Naive thymus-derived CD8-positive, alpha-beta T cell (primary cell): ENCODE results near the gene ATP2C2. TPM values are rescaled to one million over a fixed set of nuclear protein-coding genes. Genes with fewer than 3 reads are reported as not detected.
A peak's percentile ranks its signal among the peaks of the same experiment; 100 is the strongest.

ENCODE experiments used
- ATAC-seq, 2 donors: fragments of 150-1000 bp; cut with Tn5 transposase in 1 of 2; sonication (Bioruptor Pico), chemical (Tn5 transposase) in 1 of 2; 1 replicate in 1 of 2; 2 replicates in 1 of 2; pipeline ENCODE4 v1.10.0; 2021; ENCODE audit warnings: mild to moderate bottlenecking in 2 of 2, moderate library complexity in 2 of 2
- POLR2A ChIA-PET: fragments of 350-600 bp; sonication (Branson Sonifier 250); formaldehyde crosslinking; loops from one replicate; lab custom pipeline; 2021; ENCODE audit warnings: antibody characterized with exemption; lab: Charles Lee
- DNase-seq, 10 donors: peaks; one replicate each; pipeline versions ENCODE4 v3.0.0 to v3.0.0-alpha.2; 2020 to 2022
- H3K27ac Mint-ChIP-seq, 10 donors: one replicate each; pipeline ENCODE4 v1.8.0; 2020 to 2022; ENCODE audit warnings: mild to moderate bottlenecking in 10 of 10, mixed read lengths in 10 of 10, moderate library complexity in 4 of 10, inconsistent platforms in 1 of 10
- H3K27me3 Mint-ChIP-seq, 5 donors: one replicate each; pipeline ENCODE4 v1.8.0; 2021 to 2022; ENCODE audit warnings: mixed read lengths in 5 of 5
- H3K36me3 Mint-ChIP-seq, 3 donors: one replicate each; pipeline ENCODE4 v1.8.0; 2020 to 2022; ENCODE audit warnings: mixed read lengths in 3 of 3, mild to moderate bottlenecking in 2 of 3, inconsistent platforms in 1 of 3
- H3K4me1 Mint-ChIP-seq, 4 donors: one replicate each; pipeline ENCODE4 v1.8.0; 2021 to 2022; ENCODE audit warnings: mixed read lengths in 4 of 4
- H3K4me3 Mint-ChIP-seq, 10 donors: one replicate each; pipeline ENCODE4 v1.8.0; 2020 to 2022; ENCODE audit warnings: mild to moderate bottlenecking in 10 of 10, mixed read lengths in 10 of 10, moderate library complexity in 6 of 10, inconsistent platforms in 1 of 10
- H3K9me3 Mint-ChIP-seq, 9 donors: one replicate each; pipeline ENCODE4 v1.8.0; 2020 to 2022; ENCODE audit warnings: mixed read lengths in 9 of 9, mild to moderate bottlenecking in 3 of 9, inconsistent platforms in 1 of 9, moderate library complexity in 1 of 9
- polyA plus RNA-seq, 3 donors: library from polyadenylated mRNA; unstranded; fragments of 300-500 nt; fragmentation: Illumina TruSeq; gene quantifications; one replicate each; pipeline ENCODE4 v1.2.3, GENCODE V29; 2021
- total RNA-seq, 8 experiments: library from RNA in 2 of 8; stranded (reverse) in 2 of 8; gene quantifications; one replicate each; pipeline ENCODE4 v1.2.3 and lab custom pipeline; 2021 to 2026

ATP2C2 gene
- total and polyA plus RNA-seq, 5 experiments from 2014 or later, result not detected

DNA sequence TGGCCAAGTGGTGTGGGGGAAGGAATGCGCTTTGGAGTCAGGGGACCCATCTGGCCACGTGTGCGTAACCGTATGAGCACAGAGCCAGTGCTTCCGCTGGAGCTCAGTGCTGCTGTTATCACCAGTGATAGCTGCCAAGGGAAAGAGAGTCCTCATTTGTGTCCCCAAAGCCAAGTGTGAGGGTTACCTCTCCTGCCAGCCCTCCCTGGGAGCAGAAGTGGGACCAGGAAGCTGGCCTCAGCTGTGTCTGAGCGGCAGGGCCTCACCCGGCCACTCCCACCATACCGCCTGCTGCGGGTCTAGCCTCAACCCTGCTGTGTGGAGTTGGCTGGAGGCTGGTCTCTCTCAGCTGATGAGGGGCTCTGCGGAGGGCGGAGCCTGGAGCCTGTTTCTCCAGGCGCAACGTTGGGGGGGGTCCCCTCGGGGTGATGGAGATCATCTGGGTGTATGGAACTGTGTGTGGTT lies 91.6 kb downstream of the ATP2C2 start:
- H3K4me1 Mint-ChIP-seq, result peaks cover 0 to 7% (median 3%) of the 10 kb centered on the region in 4 donors
- H3K36me3 Mint-ChIP-seq, result peaks cover 0 to 2% (median 0%) of the 10 kb centered on the region in 3 donors
- ATAC-seq (no peak), DNase-seq (peak in 1 of 10 donors; percentile 34)
- POLR2A ChIA-PET, result no interaction called here
- no peaks in the 10 kb centered on the region for H3K27me3 Mint-ChIP-seq
- H3K4me3 Mint-ChIP-seq, result no peak overlapping the region
- peaks cover 0 to 4% (median 0%) of the 10 kb centered on the region in 9 donors for H3K9me3 Mint-ChIP-seq
- no peak overlapping the region for H3K27ac Mint-ChIP-seq

DNA sequence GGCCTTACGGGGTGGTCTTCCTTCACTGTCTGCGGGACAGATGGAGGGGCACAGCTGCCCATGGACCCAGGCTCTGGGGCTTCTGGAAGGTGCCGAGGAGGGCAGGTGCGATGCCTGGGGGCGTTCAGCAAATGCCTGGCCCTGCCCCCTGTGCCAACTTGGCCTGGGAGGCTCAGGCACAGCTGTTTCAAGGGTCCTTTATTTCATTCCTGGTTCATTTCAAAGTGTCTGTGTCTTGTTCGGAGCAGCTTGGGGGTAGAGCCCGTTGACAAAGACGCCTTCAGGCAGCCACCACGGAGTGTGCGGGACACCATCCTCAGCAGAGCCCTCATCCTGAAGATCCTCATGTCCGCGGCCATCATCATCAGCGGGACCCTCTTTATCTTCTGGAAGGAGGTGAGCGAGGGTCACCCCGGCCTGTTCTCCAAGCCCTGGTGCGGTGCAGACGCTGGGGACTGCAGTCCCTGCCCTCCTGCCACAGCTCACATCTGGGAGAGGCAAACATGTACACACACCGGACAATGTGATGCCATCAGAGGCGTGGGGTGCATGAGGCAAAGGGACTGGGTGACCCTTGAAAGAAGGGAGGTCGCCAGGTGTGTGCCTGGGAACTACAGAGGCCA lies 92.2 kb downstream of the ATP2C2 start:
- Mint-ChIP-seq H3K4me1 (peaks cover 0 to 7% (median 3%) of the 10 kb centered on the region in 4 donors), H3K27ac (peak overlapping the region in 2 of 10 donors; percentile 17 to 68), H3K9me3 (peaks cover 0 to 4% (median 0%) of the 10 kb centered on the region in 9 donors), H3K36me3 (peaks cover 0 to 2% (median 0%) of the 10 kb centered on the region in 3 donors), H3K27me3 (no peaks in the 10 kb centered on the region), H3K4me3 (no peak overlapping the region)
- DNase-seq (peak in 1 of 10 donors; percentile 51), ATAC-seq (no peak)
- POLR2A ChIA-PET, result no interaction called here

DNA sequence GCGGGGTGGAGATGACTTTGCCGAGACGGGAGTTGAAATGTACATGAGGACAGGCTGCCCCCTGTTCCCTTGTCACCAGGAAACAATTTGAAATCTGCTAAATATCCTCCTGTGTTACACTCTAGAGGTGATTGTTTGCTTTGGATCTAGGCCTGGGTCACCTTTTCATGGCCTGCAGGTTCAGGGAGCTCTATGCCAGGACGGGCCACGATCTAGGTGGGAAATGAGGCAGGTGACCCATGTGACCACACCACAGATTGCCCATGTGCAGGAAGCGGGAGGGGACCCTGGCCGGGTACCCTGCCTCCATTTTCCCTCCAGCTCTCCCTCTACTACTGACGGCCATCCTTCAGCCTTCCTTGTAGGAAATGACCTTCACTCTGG lies 92.7 kb downstream of the ATP2C2 start:
- POLR2A ChIA-PET, result no interaction called here
- Mint-ChIP-seq H3K9me3 (peaks cover 0 to 4% (median 0%) of the 10 kb centered on the region in 9 donors), H3K4me3 (no peak overlapping the region), H3K4me1 (peaks cover 0 to 7% (median 3%) of the 10 kb centered on the region in 4 donors), H3K27ac (peak overlapping the region in 2 of 10 donors; percentile 17 to 68), H3K27me3 (no peaks in the 10 kb centered on the region), H3K36me3 (peaks cover 0 to 2% (median 0%) of the 10 kb centered on the region in 3 donors)
- ATAC-seq (no peak), DNase-seq (peak in 1 of 10 donors; percentile 27)

DNA sequence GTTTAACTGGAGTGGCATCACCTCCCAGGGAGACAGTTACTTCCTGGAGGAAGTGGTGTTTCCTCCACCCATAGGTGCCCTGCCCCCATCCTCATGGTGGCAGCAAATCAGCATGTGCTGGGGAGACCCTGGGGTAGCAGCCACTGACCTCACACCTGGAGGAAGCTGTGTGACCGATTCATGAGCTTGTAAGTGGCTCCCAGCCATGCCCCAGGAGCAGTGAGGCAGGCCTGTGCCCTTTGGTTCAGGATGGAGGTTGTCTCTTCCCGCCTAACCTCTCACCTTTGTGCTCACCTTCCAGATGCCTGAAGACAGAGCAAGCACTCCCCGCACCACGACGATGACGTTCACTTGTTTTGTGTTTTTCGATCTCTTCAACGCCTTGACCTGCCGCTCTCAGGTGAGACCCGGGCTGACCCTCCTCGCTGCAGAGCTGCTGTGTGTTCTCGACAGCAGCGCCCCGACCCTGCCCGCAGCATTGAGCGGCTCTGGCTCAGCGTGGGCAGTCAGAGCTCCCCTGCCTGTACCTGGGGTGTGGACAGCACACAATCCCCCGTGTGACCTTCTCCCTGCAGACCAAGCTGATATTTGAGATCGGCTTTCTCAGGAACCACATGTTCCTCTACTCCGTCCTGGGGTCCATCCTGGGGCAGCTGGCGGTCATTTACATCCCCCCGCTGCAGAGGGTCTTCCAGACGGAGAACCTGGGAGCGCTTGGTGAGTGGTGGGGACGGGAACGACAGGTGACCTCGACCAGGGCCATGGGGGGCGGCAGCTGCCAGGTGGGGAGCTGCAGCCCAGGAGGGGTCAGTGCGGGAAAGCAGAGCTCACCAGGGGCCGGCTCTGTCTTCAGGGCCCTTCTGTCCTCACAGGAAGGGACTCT lies 93.3 kb downstream of the ATP2C2 start:
- H3K4me1 Mint-ChIP-seq, result peaks cover 0 to 7% (median 3%) of the 10 kb centered on the region in 4 donors
- DNase-seq, result peak in 1 of 10 donors; percentile 41
- no peaks in the 10 kb centered on the region for H3K27me3 Mint-ChIP-seq
- POLR2A ChIA-PET, result no interaction called here
- H3K4me3 Mint-ChIP-seq, result peak overlapping the region in 1 of 10 donors; percentile 26
- H3K36me3 Mint-ChIP-seq, result peaks cover 3 to 7% (median 5%) of the 10 kb centered on the region in 3 donors
- no peak for ATAC-seq
- peak overlapping the region in 2 of 10 donors; percentile 33 to 90 for H3K27ac Mint-ChIP-seq
- peaks cover 0 to 11% (median 3%) of the 10 kb centered on the region in 9 donors for H3K9me3 Mint-ChIP-seq

DNA sequence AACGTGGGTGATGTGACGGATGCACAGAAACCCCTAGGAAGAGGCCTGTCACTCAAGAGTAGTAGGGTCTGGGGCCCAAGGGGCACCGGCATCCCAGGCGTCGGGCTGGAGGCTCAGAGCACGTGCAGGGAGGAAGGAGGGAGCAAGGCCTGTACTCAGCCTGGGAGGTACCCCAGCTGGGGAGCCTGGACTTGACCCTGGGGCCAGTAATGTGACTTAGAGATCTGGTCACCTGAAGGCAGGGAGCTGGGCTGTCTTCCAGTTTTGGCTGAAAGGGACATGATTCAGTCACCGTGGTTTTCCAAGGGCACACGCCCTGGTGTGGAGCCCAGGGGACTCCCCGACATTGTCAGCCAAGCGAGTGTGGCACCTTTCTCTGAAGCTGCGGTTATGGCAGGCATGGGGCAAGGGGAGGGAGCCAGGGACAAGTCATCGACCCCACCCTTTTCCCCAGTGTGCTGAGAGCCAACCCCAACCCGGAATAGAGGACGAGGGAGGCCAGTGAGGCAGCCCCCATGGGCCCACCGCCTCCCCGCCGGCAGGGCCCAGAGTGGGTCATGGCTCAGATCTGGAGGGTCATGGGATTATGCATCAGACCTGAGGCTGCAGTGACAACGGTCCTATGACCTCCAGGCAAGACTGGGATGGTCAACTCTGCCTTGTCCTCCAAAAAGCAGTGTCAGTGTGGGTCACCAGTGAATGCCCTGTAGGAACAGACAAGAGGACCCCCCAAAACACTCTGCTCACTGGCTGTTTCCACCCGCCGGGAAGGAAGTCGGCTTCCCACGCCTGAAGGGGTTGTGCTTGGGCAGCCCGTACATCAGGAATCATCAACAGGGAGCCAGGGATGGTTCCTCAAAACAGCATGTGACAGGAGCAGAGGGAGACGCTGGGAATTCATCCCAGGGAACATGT lies 94.2 kb downstream of the ATP2C2 start:
- peaks cover 0 to 7% (median 3%) of the 10 kb centered on the region in 4 donors for H3K4me1 Mint-ChIP-seq
- ATAC-seq (no peak), DNase-seq (peak in 1 of 10 donors; percentile 51)
- H3K27me3 Mint-ChIP-seq, result no peaks in the 10 kb centered on the region
- POLR2A ChIA-PET, result no interaction called here
- peaks cover 5 to 15% (median 14%) of the 10 kb centered on the region in 3 donors for H3K36me3 Mint-ChIP-seq
- H3K27ac Mint-ChIP-seq, result peak overlapping the region in 3 of 10 donors; percentile 32 to 39 (median 33)
- no peak overlapping the region for H3K4me3 Mint-ChIP-seq
- peaks cover 0 to 16% (median 9%) of the 10 kb centered on the region in 9 donors for H3K9me3 Mint-ChIP-seq

DNA sequence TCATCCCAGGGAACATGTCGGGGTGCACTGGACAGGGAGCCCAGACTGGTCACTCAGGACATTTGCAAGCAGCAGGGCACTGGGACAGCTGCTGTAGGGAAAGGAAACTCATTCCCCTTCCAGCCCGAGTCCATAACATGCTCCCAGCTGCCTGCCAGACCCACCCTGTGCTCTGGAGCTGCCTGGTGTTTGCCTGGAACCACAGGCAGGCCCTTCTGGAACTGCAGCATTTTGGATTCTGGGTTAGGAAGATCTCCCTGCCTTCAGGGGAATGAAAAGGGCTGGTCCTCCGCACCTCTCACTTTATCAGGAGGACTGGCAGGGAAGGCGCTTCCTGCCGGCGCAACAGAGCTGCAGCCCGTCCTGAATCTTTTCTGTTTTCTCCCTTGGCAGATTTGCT lies 94.9 kb downstream of the ATP2C2 start:
- peaks cover 5 to 22% (median 21%) of the 10 kb centered on the region in 3 donors for H3K36me3 Mint-ChIP-seq
- no peak for ATAC-seq
- H3K9me3 Mint-ChIP-seq, result peaks cover 0 to 18% (median 10%) of the 10 kb centered on the region in 9 donors
- POLR2A ChIA-PET, result no interaction called here
- no peaks in the 10 kb centered on the region for H3K27me3 Mint-ChIP-seq
- peak in 1 of 10 donors; percentile 3 for DNase-seq
- no peak overlapping the region for H3K27ac Mint-ChIP-seq
- H3K4me3 Mint-ChIP-seq, result no peak overlapping the region
- H3K4me1 Mint-ChIP-seq, result peaks cover 0 to 7% (median 3%) of the 10 kb centered on the region in 4 donors

DNA sequence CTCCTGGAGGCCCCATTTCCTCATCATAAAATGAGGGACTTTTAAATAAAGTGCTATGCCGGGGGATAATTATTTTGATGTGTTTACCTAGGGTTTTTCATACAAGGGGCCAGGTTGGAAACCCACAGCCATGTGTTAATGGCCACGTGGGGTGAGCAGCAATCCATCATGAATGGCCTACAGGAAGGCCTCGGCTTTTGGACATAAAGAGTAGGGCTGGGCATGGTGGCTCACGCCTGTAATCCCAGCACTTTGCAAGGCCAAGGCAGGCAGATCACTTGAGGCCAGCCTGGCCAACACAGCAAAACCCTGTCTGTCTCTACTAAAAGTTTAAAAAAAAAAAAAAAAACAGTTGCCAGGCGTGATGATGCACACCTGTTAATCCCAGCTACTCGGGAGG lies 95.8 kb downstream of the ATP2C2 start:
- Mint-ChIP-seq H3K36me3 (peaks cover 5 to 23% (median 21%) of the 10 kb centered on the region in 3 donors), H3K4me1 (peaks cover 0 to 7% (median 3%) of the 10 kb centered on the region in 4 donors), H3K27me3 (no peaks in the 10 kb centered on the region), H3K4me3 (no peak overlapping the region), H3K27ac (peak overlapping the region in 1 of 10 donors; percentile 13), H3K9me3 (peaks cover 0 to 18% (median 9%) of the 10 kb centered on the region in 9 donors)
- ATAC-seq, result no peak
- POLR2A ChIA-PET, result no interaction called here
- DNase-seq, result peak in 1 of 10 donors; percentile 14

DNA sequence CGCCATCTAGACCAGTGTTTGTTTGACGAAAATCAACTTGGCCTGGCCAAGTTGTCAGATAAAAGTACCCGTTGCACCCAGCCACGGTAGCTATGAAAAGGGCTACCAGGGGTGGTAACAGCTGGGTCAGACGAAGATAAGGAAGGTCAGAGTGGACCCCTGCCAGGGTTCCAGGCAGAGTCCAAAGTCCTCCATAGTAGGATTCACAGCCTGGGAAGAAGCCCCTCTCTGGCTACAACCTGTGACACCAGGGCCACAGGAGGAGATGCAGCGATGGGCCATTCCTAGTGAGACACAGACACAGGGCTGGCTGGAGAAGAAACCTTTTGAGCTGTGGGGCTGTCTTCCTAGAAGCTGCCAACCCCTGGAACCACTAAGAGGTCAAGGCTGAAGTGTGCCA lies 96.8 kb downstream of the ATP2C2 start:
- Mint-ChIP-seq H3K36me3 (peaks cover 5 to 23% (median 21%) of the 10 kb centered on the region in 3 donors), H3K9me3 (peaks cover 0 to 18% (median 9%) of the 10 kb centered on the region in 9 donors), H3K4me1 (peaks cover 0 to 7% (median 3%) of the 10 kb centered on the region in 4 donors), H3K4me3 (no peak overlapping the region), H3K27ac (no peak overlapping the region), H3K27me3 (no peaks in the 10 kb centered on the region)
- DNase-seq (peak in 1 of 10 donors; percentile 14), ATAC-seq (no peak)
- POLR2A ChIA-PET, result no interaction called here

DNA sequence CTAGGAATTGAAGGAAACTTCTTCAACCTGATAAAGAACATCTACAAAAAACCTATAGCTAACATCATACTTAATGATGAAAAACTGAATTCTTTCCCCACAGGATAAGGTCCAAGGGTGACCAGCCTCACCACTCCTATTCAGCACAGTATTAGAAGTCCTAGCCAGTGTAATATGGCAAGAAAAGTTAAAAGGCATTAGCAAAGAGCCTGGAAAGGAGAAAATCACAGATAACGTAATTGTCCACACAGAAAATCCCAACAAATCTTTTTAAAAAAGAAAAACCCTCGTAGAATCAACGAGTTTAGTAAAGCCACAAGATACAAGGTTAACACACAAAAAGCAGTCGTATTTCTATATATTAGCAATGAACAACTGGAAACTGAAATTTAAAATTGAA lies 98.4 kb downstream of the ATP2C2 start:
- H3K4me3 Mint-ChIP-seq, result no peak overlapping the region
- H3K27me3 Mint-ChIP-seq, result no peaks in the 10 kb centered on the region
- no peak overlapping the region for H3K27ac Mint-ChIP-seq
- H3K9me3 Mint-ChIP-seq, result peaks cover 0 to 18% (median 9%) of the 10 kb centered on the region in 9 donors
- ATAC-seq, result no peak
- peaks cover 0 to 4% (median under 1%) of the 10 kb centered on the region in 4 donors for H3K4me1 Mint-ChIP-seq
- POLR2A ChIA-PET, result no interaction called here
- no peak for DNase-seq
- H3K36me3 Mint-ChIP-seq, result peaks cover 5 to 24% (median 22%) of the 10 kb centered on the region in 3 donors

DNA sequence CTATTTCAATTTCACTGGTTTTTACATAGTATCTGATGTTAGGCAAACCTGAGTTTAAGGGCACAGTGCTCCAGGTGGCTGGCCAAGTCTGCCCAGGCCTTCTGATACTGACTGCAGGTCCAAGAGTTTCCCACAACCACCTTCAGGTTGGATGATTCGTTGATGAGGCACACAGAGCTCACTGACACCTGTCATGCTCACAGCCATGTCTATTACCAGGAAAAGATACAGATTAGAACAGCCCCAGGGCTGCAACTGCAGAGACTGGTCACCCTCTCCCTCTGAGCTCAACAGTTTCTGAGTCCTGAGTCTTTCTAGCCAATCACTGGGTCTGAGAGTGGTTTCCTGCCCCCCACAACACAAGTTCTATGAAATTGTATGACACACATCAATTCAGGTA lies 98.9 kb downstream of the ATP2C2 start:
- Mint-ChIP-seq H3K27ac (no peak overlapping the region), H3K36me3 (peaks cover 5 to 27% (median 23%) of the 10 kb centered on the region in 3 donors), H3K9me3 (peaks cover 0 to 18% (median 9%) of the 10 kb centered on the region in 9 donors), H3K27me3 (no peaks in the 10 kb centered on the region), H3K4me1 (no peaks in the 10 kb centered on the region), H3K4me3 (no peak overlapping the region)
- DNase-seq (peak in 1 of 10 donors; percentile 7), ATAC-seq (no peak)
- POLR2A ChIA-PET, result no interaction called here

DNA sequence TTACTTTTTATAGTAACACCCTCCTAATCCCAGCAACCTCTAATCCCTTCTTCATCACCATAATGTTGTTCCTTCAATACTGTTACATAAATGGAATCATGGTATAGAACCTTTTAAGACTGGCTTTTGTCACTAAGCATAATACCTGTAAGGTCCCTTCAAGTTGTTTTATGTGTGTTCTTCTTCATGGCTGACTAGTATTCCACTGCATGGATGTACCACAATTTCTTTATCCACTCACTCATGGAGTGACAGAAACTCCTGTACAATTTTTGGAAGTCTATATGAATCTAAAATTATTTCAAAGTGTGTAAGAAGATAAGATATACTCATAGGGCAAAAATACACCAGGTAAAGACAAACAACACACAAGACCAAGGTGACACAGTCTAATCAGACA lies 99.4 kb downstream of the ATP2C2 start:
- DNase-seq (no peak), ATAC-seq (no peak)
- Mint-ChIP-seq H3K27ac (no peak overlapping the region), H3K27me3 (no peaks in the 10 kb centered on the region), H3K9me3 (peaks cover 0 to 18% (median 9%) of the 10 kb centered on the region in 9 donors), H3K4me3 (peak overlapping the region in 1 of 10 donors; percentile 12), H3K36me3 (peaks cover 5 to 27% (median 23%) of the 10 kb centered on the region in 3 donors), H3K4me1 (no peaks in the 10 kb centered on the region)
- POLR2A ChIA-PET, result no interaction called here

DNA sequence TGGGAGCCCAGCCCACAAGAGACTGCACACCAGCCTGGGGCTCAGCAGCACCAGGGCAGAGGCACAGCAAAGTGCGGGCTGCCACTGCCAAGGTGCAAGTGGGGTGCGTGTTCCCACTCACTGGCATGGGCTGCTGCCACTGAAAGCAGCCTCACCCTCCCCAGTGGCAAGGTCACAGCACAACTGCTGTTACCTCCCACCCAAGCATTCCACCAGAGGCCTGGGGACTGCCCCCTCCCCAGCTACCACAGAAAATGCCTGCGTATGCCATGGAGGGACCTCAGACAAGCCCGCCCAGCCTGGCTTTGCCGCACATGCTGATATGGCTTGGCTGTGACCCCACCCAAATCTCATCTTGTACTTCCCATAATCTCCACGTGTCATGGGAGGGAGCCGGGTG lies 103.0 kb downstream of the ATP2C2 start:
- peaks cover 0 to 3% (median 1%) of the 10 kb centered on the region in 4 donors for H3K4me1 Mint-ChIP-seq
- H3K9me3 Mint-ChIP-seq, result peaks cover 0 to 20% (median 9%) of the 10 kb centered on the region in 9 donors
- POLR2A ChIA-PET, result no interaction called here
- peak in 1 of 10 donors; percentile 37 for DNase-seq
- H3K27ac Mint-ChIP-seq, result no peak overlapping the region
- no peak overlapping the region for H3K4me3 Mint-ChIP-seq
- ATAC-seq, result no peak
- no peaks in the 10 kb centered on the region for H3K27me3 Mint-ChIP-seq
- H3K36me3 Mint-ChIP-seq, result peaks cover 9 to 39% (median 26%) of the 10 kb centered on the region in 3 donors
